Sigmoid colon (tissue), 7 donors: Measurements from ENCODE around the gene CYB561A3. TPM values are rescaled to one million over a fixed set of nuclear protein-coding genes. Genes with fewer than 3 reads are reported as not detected.
"Not testable (repeated sequence)": the region's sequence is repeated elsewhere in the genome, so short reads cannot be mapped to it uniquely, and the experiment has no call there.

ENCODE experiments used
- DNase-seq: peaks from one replicate; pipeline ENCODE4 v3.0.0-alpha.2; 2019
- H3K27ac ChIP-seq, 4 donors: fragments of 200-600 bp; sonication (generic); one replicate each; pipeline ENCODE4 v1.5.1; 2016 to 2019; ENCODE audit warnings: mild to moderate bottlenecking in 1 of 4
- H3K27me3 ChIP-seq, 3 donors: fragments of 200-600 bp; sonication (generic); one replicate each; pipeline ENCODE4 v1.5.1; 2019; ENCODE audit warnings: mild to moderate bottlenecking in 1 of 3
- H3K36me3 ChIP-seq, 4 donors: fragments of 200-600 bp; sonication (generic); one replicate each; pipeline ENCODE4 v1.5.1; 2016 to 2019
- H3K4me1 ChIP-seq, 4 donors: fragments of 200-600 bp; sonication (generic); one replicate each; pipeline ENCODE4 v1.5.1; 2017 to 2019
- H3K4me3 ChIP-seq, 4 donors: fragments of 200-600 bp; sonication (generic); one replicate each; pipeline ENCODE4 v1.5.1; 2017 to 2019; ENCODE audit warnings: mild to moderate bottlenecking in 2 of 4, moderate library complexity in 1 of 4
- H3K9me3 ChIP-seq, 4 donors: fragments of 200-600 bp in 3 of 4; sonication (generic) in 3 of 4; one replicate each; pipeline versions ENCODE4 v1.5.1 to v1.6.1; 2013 to 2019
- EP300 ChIP-seq, 4 donors: sonication (generic); formaldehyde crosslinking; IDR thresholded peaks; one replicate each; pipeline ENCODE4 v1.6.1; 2017; ENCODE audit warnings: antibody characterized with exemption in 4 of 4
- POLR2A ChIP-seq, 2 donors: fragments of 450-650 bp; IDR thresholded peaks; one replicate each; pipeline ENCODE4 v1.6.1; 2016; ENCODE audit warnings: antibody characterized with exemption in 2 of 2, mild to moderate bottlenecking in 2 of 2, moderate library complexity in 2 of 2
- POLR2AphosphoS5 ChIP-seq, 4 donors: sonication (generic); formaldehyde crosslinking; IDR thresholded peaks; one replicate each; pipeline ENCODE4 v1.6.1; 2017; ENCODE audit warnings: antibody characterized with exemption in 4 of 4
- whole genome bisulfite sequencing, 2 donors: extraction: QIAGEN DNeasy Blood & Tissue Kit; methylation state at CpG; one replicate each; pipeline ENCODE4 v1.1.7; 2013; 5-methylcytosine and 5-hydroxymethylcytosine counted together
- intact Hi-C: fragments of 100-400 bp; cut with DNase I; formaldehyde crosslinking; loops from one replicate; pipeline ENCODE4 v1.15.1; 2023
- polyA plus RNA-seq, 3 donors: library from polyadenylated mRNA; stranded (reverse); fragments of 200-250 nt; gene quantifications; one replicate each; pipeline ENCODE4 v1.2.3, GENCODE V29; 2013
- total RNA-seq, 4 donors: library from RNA; depleted of rRNA; stranded (reverse); fragments of >200 nt; gene quantifications; one replicate each; pipeline ENCODE4 v1.1.0, GENCODE V29; 2016
- TF ChIP-seq, protein P1 (sequence below), 4 experiments: fragments of 450-650 bp in 3 of 4; fragments of 200-600 bp in 1 of 4; IDR thresholded peaks; one replicate each; pipeline ENCODE4 v1.5.1; 2016 to 2019; ENCODE audit warnings: antibody characterized with exemption in 4 of 4, mild to moderate bottlenecking in 3 of 4, moderate library complexity in 2 of 4
- donor health status: healthy with polysubstance abuse.
- donor health status: Bipolar disorder and iron deficiency.
- donor health status: healthy.

CYB561A3 gene
- total and polyA plus RNA-seq, 7 donors = 17.3 to 66.2 (median 35.1) TPM

DNA sequence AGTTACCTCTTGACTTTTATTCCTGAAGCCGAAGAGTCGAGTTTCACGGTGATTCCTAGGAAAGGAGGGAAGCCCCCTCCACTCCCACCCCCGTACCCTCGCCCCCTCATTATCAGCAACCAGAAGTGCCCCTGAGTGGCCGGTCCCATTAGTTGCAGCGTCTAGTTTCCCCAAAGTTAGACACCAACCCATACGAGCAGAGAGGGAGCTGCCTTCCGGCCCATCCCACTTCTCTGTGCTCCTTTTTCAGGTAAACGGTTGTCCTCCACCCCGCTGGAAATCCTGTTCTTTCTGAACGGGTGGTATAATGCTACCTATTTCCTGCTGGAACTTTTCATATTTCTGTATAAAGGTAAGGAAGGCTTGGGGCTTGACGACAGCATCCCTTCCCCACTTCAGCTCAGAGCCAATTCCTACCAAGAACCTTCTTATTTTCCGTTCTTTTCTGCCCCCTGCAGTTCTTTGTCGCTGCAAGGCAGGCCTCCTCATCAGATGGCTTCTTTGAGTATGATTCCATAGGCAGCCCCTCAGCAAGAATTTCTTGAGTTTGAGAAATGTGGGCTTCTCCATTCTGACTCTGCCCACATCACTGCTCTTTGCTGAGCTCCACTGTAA, 31.4 kb upstream of the CYB561A3 start:
- Histone ChIP-seq H3K36me3 (peaks cover 0 to 37% (median 9%) of the 10 kb centered on the region in 4 donors), H3K4me1 (peaks cover 0 to 16% (median 16%) of the 10 kb centered on the region in 4 donors), H3K9me3 (no peaks in the 10 kb centered on the region), H3K27ac (peak overlapping the region; percentile 76 to 84 (median 82)), H3K4me3 (peak overlapping the region; percentile 66 to 87 (median 82)), H3K27me3 (no peaks in the 10 kb centered on the region)
- intact Hi-C loops = no loop called here
- no peak for DNase-seq
- TF ChIP-seq, protein P1, sequence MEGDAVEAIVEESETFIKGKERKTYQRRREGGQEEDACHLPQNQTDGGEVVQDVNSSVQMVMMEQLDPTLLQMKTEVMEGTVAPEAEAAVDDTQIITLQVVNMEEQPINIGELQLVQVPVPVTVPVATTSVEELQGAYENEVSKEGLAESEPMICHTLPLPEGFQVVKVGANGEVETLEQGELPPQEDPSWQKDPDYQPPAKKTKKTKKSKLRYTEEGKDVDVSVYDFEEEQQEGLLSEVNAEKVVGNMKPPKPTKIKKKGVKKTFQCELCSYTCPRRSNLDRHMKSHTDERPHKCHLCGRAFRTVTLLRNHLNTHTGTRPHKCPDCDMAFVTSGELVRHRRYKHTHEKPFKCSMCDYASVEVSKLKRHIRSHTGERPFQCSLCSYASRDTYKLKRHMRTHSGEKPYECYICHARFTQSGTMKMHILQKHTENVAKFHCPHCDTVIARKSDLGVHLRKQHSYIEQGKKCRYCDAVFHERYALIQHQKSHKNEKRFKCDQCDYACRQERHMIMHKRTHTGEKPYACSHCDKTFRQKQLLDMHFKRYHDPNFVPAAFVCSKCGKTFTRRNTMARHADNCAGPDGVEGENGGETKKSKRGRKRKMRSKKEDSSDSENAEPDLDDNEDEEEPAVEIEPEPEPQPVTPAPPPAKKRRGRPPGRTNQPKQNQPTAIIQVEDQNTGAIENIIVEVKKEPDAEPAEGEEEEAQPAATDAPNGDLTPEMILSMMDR (IDR thresholded peaks at IDR 0.05) = no peak
- 2% methylated on average over 15 of the region's 15 CpGs for whole genome bisulfite sequencing, 2 donors

GRCh38 chr11:61390161-61390560, 28.5 kb upstream of the CYB561A3 start:
- Histone ChIP-seq H3K36me3 (peaks cover 0 to 13% (median 3%) of the 10 kb centered on the region in 4 donors), H3K9me3 (no peaks in the 10 kb centered on the region), H3K4me1 (peaks cover 0 to 23% (median 19%) of the 10 kb centered on the region in 4 donors), H3K27ac (no peak overlapping the region), H3K4me3 (no peak overlapping the region), H3K27me3 (no peaks in the 10 kb centered on the region)
- DNase-seq = no peak
- intact Hi-C loops = no loop called here
- TF ChIP-seq POLR2A (IDR thresholded peaks at IDR 0.05) (no peak), POLR2AphosphoS5 (IDR thresholded peaks at IDR 0.05) (no peak), EP300 (IDR thresholded peaks at IDR 0.05) (no peak)
- TF ChIP-seq, protein P1 (IDR thresholded peaks at IDR 0.05) = no peak
- 74 to 94% methylated on average over 1 of the region's 1 CpG for WGBS, 2 donors

- peaks cover 0 to 7% (median 3%) of the 10 kb centered on the region in 4 donors for H3K4me1 ChIP-seq
Measured at GRCh38 chr11:61384271-61385242, 22.9 kb upstream of the CYB561A3 start.

GRCh38 chr11:61383859-61384258, 22.2 kb upstream of the CYB561A3 start:
- H3K36me3 ChIP-seq, H3K9me3 ChIP-seq, H3K27ac ChIP-seq, H3K4me3 ChIP-seq, H3K4me1 ChIP-seq, H3K27me3 ChIP-seq, intact Hi-C loops, DNase-seq: not testable (repeated sequence)
- 96% methylated on average over 5 of the region's 5 CpGs for WGBS, 2 donors

More at GRCh38 chr11:61384271-61385242, 22.9 kb upstream of the CYB561A3 start:
- TF ChIP-seq POLR2A (IDR thresholded peaks at IDR 0.05) (no peak), POLR2AphosphoS5 (IDR thresholded peaks at IDR 0.05) (no peak), EP300 (IDR thresholded peaks at IDR 0.05) (no peak)
- TF ChIP-seq, protein P1 (IDR thresholded peaks at IDR 0.05) = no peak
- H3K27me3 ChIP-seq = no peaks in the 10 kb centered on the region
- H3K9me3 ChIP-seq = no peaks in the 10 kb centered on the region
- intact Hi-C loops = loop anchor here (1.0 kb wide), 1 partner anchor 47 kb away; no protein-coding TSS in a partner anchor
- 78 to 88% methylated on average over 15 of the region's 15 CpGs for WGBS, 2 donors
- H3K27ac ChIP-seq = no peak overlapping the region
- no peak overlapping the region for H3K4me3 ChIP-seq
- no peak for DNase-seq
- no peaks in the 10 kb centered on the region for H3K36me3 ChIP-seq

GRCh38 chr11:61380884-61381283, 19.2 kb upstream of the CYB561A3 start:
- TF ChIP-seq, protein P1 (IDR thresholded peaks at IDR 0.05) = no peak
- TF ChIP-seq POLR2AphosphoS5 (IDR thresholded peaks at IDR 0.05) (no peak), EP300 (IDR thresholded peaks at IDR 0.05) (no peak), POLR2A (IDR thresholded peaks at IDR 0.05) (no peak)
- 26 to 79% methylated on average over 9 of the region's 9 CpGs for WGBS, 2 donors
- intact Hi-C loops = no loop called here
- H3K4me3 ChIP-seq = no peak overlapping the region
- H3K27ac ChIP-seq = no peak overlapping the region
- peaks cover 0 to 6% (median 3%) of the 10 kb centered on the region in 4 donors for H3K4me1 ChIP-seq
- H3K36me3 ChIP-seq = peaks cover 0 to 4% (median 0%) of the 10 kb centered on the region in 4 donors
- no peaks in the 10 kb centered on the region for H3K27me3 ChIP-seq
- no peaks in the 10 kb centered on the region for H3K9me3 ChIP-seq
- no peak for DNase-seq
